ENCODE measurements around the gene PTPN23. TPM values are rescaled to one million over a fixed set of nuclear protein-coding genes. Genes with fewer than 3 reads are reported as not detected.

The PTPN23 gene
- total and polyA plus RNA-seq, 10 of the 15 experiments (the other 5 are each of a cell fraction or from before 2014, with no cell fraction given) = 0.44 to 28.6 (median 4.4) TPM

DNA sequence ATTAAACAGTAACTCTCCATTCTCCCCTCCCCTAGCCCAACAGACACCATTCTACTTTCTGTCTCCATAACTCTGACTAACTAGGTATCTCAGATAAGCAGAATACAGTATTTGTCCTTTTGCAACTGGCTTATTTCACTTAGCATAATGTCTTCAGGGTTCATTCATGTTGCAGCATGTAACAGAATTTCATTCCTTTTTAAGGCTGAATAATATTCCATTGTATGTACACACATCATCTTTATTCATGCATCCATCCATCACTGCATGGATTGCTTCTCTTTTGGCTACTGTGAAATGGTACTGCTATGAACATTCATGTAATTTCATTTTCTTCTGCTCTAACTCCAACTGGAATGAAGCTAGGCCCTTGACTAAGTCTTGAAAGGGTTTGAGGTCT lies 2.0 kb upstream of the PTPN23 start:
- ChIA-PET CTCF (interaction anchor here (1.0 to 1.1 kb wide), 2 partner anchors 129 to 469 kb away, joined by 3 read pairs; no protein-coding TSS in a partner anchor), RAD21 (ENCODE audit: unreplicated experiment) (interaction anchor here (0.6 to 1.1 kb wide), 2 partner anchors 25 to 32 kb away, joined by 4 read pairs; no protein-coding TSS in a partner anchor), POLR2A (interaction anchor here (0.5 to 0.7 kb wide), 2 partner anchors 93 to 109 kb away, joined by 4 read pairs; no protein-coding TSS in a partner anchor), SMC1A (ENCODE audit: uncharacterized antibody, unreplicated experiment) (interaction anchor here (0.6 to 1.3 kb wide), 2 partner anchors 14 to 16 kb away, joined by 3 to 5 read pairs; no protein-coding TSS in a partner anchor)
- no peaks in the 10 kb centered on the region for H4K20me1 ChIP-seq (ENCODE audit: control insufficient read depth, insufficient read depth)
- no peaks in the 10 kb centered on the region for H3K9me3 ChIP-seq (replicated peaks; ENCODE audit: control insufficient read depth, insufficient read depth, low read length)
- no peak overlapping the region for H3K4me2 ChIP-seq (ENCODE audit: control insufficient read depth, insufficient read depth)
- no peaks in the 10 kb centered on the region for H3K36me3 ChIP-seq (ENCODE audit: control insufficient read depth in 2 of 2, insufficient read depth in 2 of 2, low read length in 1 of 2)
- no peak overlapping the region for H3K4me3 ChIP-seq
- no TSS peak for BruUV-seq (replicated peaks)
- FAIRE-seq = no peak
- no peak overlapping the region for H3K27ac ChIP-seq (ENCODE audit: control insufficient read depth, insufficient read depth)
- no peak for DNase-seq (ENCODE audit: low read depth, low spot score)
- intact Hi-C loops (cut with micrococcal nuclease; ENCODE audit: unreplicated experiment) = loop anchor here (10.0 kb wide), 1 partner anchor 94 kb away; the partner anchor contains the start of genes KIF9 and KLHL18
- H3K9ac ChIP-seq (ENCODE audit: control insufficient read depth, insufficient read depth, low read length) = no peak overlapping the region
- no peak for ATAC-seq
- no peak overlapping the region for H2AFZ ChIP-seq (ENCODE audit: control insufficient read depth, low read depth, low read length)
- H3K27me3 ChIP-seq (replicated peaks in 1 of 2; ENCODE audit: control insufficient read depth in 2 of 2, insufficient read depth in 2 of 2, low read length in 1 of 2) = no peaks in the 10 kb centered on the region
- in situ Hi-C loops (cut with MboI) = loop anchor here (10.0 kb wide), 1 partner anchor 664 kb away; the partner anchor contains the start of gene PRSS50
- peaks cover 18% of the 10 kb centered on the region for H3K4me1 ChIP-seq (ENCODE audit: control insufficient read depth, insufficient read depth, low read length)
- peaks cover 40% of the 10 kb centered on the region for H3K79me2 ChIP-seq (ENCODE audit: control insufficient read depth, insufficient read depth, low read length)
- TF ChIP-seq, protein P1, sequence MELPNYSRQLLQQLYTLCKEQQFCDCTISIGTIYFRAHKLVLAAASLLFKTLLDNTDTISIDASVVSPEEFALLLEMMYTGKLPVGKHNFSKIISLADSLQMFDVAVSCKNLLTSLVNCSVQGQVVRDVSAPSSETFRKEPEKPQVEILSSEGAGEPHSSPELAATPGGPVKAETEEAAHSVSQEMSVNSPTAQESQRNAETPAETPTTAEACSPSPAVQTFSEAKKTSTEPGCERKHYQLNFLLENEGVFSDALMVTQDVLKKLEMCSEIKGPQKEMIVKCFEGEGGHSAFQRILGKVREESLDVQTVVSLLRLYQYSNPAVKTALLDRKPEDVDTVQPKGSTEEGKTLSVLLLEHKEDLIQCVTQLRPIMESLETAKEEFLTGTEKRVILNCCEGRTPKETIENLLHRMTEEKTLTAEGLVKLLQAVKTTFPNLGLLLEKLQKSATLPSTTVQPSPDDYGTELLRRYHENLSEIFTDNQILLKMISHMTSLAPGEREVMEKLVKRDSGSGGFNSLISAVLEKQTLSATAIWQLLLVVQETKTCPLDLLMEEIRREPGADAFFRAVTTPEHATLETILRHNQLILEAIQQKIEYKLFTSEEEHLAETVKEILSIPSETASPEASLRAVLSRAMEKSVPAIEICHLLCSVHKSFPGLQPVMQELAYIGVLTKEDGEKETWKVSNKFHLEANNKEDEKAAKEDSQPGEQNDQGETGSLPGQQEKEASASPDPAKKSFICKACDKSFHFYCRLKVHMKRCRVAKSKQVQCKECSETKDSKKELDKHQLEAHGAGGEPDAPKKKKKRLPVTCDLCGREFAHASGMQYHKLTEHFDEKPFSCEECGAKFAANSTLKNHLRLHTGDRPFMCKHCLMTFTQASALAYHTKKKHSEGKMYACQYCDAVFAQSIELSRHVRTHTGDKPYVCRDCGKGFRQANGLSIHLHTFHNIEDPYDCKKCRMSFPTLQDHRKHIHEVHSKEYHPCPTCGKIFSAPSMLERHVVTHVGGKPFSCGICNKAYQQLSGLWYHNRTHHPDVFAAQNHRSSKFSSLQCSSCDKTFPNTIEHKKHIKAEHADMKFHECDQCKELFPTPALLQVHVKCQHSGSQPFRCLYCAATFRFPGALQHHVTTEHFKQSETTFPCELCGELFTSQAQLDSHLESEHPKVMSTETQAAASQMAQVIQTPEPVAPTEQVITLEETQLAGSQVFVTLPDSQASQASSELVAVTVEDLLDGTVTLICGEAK (IDR thresholded peaks at IDR 0.05; ENCODE audit: borderline replicate concordance) = no peak
- TF ChIP-seq, protein P2, sequence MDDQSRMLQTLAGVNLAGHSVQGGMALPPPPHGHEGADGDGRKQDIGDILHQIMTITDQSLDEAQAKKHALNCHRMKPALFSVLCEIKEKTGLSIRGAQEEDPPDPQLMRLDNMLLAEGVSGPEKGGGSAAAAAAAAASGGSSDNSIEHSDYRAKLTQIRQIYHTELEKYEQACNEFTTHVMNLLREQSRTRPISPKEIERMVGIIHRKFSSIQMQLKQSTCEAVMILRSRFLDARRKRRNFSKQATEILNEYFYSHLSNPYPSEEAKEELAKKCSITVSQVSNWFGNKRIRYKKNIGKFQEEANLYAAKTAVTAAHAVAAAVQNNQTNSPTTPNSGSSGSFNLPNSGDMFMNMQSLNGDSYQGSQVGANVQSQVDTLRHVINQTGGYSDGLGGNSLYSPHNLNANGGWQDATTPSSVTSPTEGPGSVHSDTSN (IDR thresholded peaks at IDR 0.05; ENCODE audit: insufficient replicate concordance, low read depth, low read length) = no peak
- TF ChIP-seq IRF4 (IDR thresholded peaks at IDR 0.05; ENCODE audit: low read depth, low read length) = no peak
- TF ChIP-seq, protein P3, sequence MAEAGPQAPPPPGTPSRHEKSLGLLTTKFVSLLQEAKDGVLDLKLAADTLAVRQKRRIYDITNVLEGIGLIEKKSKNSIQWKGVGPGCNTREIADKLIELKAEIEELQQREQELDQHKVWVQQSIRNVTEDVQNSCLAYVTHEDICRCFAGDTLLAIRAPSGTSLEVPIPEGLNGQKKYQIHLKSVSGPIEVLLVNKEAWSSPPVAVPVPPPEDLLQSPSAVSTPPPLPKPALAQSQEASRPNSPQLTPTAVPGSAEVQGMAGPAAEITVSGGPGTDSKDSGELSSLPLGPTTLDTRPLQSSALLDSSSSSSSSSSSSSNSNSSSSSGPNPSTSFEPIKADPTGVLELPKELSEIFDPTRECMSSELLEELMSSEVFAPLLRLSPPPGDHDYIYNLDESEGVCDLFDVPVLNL (IDR thresholded peaks at IDR 0.05; ENCODE audit: low read depth, low read length) = no peak
- TF ChIP-seq MTA3 (IDR thresholded peaks at IDR 0.05; ENCODE audit: borderline replicate concordance, low read length) = no peak
- no peak for TF ChIP-seq SP1 (IDR thresholded peaks at IDR 0.05; ENCODE audit: low read depth, low read length)
- TF ChIP-seq SUPT20H (IDR thresholded peaks at IDR 0.05; ENCODE audit: borderline replicate concordance, control insufficient read depth, low read depth, low read length) = no peak
- TF ChIP-seq NR2C2 (IDR thresholded peaks at IDR 0.05; ENCODE audit: borderline replicate concordance, control insufficient read depth, insufficient read length, low read depth) = no peak
- TF ChIP-seq, protein P4, sequence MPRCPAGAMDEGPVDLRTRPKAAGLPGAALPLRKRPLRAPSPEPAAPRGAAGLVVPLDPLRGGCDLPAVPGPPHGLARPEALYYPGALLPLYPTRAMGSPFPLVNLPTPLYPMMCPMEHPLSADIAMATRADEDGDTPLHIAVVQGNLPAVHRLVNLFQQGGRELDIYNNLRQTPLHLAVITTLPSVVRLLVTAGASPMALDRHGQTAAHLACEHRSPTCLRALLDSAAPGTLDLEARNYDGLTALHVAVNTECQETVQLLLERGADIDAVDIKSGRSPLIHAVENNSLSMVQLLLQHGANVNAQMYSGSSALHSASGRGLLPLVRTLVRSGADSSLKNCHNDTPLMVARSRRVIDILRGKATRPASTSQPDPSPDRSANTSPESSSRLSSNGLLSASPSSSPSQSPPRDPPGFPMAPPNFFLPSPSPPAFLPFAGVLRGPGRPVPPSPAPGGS (IDR thresholded peaks at IDR 0.05; ENCODE audit: borderline replicate concordance, insufficient read depth, low read depth, low read length, poor library complexity, severe bottlenecking) = no peak
- TF ChIP-seq, protein P5, sequence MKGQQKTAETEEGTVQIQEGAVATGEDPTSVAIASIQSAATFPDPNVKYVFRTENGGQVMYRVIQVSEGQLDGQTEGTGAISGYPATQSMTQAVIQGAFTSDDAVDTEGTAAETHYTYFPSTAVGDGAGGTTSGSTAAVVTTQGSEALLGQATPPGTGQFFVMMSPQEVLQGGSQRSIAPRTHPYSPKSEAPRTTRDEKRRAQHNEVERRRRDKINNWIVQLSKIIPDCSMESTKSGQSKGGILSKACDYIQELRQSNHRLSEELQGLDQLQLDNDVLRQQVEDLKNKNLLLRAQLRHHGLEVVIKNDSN (IDR thresholded peaks at IDR 0.05; ENCODE audit: borderline replicate concordance, extremely low read length, insufficient read depth, low read depth, low read length) = no peak
- TF ChIP-seq, protein P6, sequence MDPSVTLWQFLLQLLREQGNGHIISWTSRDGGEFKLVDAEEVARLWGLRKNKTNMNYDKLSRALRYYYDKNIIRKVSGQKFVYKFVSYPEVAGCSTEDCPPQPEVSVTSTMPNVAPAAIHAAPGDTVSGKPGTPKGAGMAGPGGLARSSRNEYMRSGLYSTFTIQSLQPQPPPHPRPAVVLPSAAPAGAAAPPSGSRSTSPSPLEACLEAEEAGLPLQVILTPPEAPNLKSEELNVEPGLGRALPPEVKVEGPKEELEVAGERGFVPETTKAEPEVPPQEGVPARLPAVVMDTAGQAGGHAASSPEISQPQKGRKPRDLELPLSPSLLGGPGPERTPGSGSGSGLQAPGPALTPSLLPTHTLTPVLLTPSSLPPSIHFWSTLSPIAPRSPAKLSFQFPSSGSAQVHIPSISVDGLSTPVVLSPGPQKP (IDR thresholded peaks at IDR 0.05; ENCODE audit: low read depth, low read length) = no peak
- TF ChIP-seq TCF3 (IDR thresholded peaks at IDR 0.05; ENCODE audit: borderline replicate concordance, insufficient read depth, low read depth, low read length) = no peak
